CD4-positive, alpha-beta T cell treated with Interleukin-6 for 4 hours (primary cell): ENCODE data around the gene FOXD1.

Source experiments
- DNase-seq: peaks from one replicate; pipeline ENCODE4 v3.0.0-alpha.2; 2020; ENCODE audit warnings: mixed read lengths

Gene FOXD1

DNA sequence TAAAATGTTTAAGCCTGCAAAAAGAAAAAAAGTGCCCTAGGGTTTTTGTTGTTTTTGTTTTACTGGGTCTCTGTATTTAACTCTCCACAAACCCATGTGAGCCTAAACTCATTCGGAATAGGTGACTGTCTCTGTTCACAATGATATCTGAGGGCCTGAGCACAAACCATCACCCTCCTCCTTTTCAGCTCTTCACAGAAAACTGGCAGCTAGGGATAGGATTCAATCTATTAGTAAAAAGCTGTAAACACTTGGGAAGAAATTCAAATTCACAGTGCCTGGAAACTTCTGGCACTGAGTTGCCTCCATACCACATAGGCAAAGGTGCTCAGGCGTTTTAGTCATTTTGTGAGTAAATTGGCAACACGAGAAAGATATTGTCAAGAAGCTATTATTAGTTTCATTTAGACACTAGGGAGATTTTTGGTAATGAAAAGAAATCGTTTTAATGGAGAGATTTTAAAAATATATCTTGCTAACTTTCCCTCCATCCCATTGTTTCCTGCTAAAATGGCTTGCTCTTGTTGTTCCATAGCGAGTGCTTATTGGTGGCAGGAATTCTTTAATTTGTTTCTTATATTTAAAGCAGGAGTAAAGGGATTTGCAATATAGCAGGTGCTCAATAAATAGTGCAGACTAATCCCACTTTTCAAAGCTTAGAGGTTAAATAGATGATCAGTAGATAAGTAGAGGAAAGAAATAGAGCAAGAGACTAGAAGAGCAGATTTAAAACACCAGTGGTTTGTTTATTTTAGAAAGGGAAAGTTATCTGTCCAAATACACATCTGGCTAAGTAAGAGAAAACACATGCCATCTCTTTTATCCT, 9.7 kb downstream of the FOXD1 start:
- no peak for DNase-seq

DNA sequence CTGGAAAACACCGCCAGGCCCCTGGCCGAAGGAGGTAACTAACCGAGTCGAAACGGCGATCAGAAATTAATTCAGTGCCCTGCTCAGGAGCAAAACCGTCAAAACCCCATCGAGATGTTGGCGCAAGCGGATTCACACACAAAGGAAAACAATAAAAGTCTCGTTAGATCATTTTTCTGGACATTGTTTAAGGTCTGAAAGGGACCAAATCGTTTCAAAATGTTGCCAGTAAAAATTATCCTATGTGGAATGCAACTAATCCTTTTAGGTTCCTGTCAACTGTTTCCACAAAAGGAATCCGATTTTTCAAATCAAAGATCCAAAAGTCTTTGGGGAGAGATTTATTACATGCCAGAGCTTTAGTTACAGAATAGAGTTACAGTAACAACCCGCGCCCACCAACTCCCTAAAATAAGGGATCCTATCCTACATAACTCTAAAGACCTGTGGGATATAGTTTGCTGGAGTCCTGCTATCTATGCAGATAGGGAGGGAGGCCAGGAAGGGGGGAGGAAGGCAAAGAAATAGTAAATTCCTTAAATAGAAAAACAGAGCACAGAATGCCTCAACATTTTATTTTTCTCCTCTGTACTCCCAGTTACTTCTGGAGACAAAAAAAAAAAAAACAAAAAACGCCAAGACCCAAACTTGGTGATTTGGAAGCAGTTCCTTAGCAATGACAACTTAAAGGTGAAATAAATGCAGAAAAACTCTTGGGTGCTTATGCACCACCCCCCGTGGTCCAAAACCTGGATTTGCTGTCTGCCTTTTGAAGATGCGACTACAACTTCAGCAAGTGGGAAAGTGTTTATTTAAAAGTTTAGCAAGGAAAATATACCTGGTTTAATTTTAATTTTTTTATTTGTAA, 10.6 kb downstream of the FOXD1 start:
- no peak for DNase-seq

DNA sequence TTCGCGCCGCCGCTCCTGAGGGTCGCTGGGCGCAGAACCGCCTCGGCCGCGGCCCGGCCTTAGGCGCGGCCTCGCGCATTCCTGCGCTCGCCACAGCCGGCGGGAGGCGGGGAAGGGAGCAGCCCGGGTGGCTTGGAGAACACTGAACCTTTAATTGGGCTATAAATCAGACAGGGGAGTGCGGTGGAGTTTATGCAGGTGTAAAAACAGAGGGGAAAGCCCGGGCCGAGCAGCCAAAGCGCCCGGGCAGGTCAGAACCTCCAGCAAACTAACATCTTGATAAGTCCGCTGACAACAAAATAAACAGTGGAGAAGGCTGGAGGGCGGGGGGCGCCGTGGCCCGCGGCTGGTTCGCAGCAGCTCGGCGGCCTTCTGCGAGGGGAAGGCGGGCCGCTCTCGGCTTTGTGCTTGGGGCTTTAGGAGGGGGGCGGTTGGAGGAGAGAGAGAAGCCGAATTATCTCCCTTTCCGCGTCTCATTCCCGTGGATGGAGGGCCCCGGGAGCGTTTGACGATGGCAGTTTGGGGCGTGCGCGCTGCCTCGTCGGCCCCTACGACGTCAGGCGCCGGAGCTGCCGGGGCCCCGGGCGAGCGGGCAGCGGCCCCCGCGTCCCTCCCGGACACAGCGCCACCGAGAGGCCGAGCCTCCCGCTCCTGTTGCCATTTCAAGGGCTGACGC, 11.3 kb downstream of the FOXD1 start:
- no peak for DNase-seq

DNA sequence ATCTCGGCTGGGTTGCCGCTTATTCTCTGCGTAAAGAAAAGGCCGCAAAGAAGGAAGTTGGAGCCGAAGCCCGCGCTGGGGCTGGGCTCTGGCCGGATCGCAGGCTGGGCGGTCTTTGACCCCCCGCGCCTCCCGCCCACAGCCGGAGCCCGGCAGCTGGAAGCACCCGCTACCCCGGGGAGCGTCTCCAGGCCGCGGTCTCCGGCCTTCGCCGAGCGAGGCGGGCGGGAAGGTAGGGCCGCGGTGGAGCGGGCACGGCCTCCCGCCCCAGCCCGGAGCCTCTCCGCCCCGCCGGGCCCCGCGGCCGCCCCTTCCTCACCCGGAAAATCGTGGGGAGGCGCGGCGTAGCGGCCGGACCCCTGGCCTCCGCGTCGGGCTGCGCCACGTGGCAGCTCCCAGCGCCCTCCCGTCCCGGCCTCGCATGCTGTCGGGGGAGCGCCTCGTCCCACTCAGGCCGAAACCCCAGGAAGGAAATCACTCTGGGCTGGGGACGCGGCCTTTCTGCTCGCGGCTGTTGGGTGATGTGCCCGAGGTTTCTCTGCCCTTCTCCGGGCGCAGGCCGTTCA, 12.0 kb downstream of the FOXD1 start:
- no peak for DNase-seq

DNA sequence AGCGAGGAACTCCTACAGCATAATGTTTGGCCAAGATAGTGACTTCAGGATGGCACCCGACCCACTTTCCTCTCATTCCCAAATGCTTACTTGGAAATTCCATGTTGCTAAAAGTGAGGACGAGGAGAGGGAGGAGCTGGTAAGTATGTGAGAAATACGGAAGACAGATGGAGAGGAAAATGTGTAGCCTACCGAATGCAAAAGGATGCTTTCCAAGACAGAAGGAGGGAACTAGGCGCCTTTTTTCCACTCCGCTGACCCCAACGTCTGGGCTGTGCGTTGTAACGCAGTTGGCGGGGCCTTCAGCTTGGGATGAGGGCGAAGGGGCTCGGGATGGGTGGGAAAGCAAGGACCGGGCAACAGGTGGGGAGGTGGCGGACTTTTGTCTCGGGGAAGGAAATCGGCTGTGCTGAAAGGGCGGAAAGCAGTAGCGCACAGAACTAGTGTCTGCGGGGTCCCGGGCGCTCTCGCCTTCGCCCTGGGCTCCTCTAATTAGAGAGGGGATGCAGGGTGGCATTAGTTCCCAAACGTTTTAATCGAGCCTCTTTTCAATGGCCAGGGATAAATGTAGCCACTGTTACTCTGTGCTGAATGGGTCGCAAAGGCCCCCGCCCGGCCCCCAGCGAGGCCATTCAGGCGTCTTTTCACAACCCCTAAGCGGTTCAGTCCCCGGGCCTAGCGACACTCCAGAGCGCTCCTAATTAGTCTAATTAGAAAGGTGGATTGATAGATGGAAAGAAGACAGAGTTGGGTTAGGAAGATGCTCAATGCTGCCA, 12.6 kb downstream of the FOXD1 start:
- DNase-seq, result no peak

DNA sequence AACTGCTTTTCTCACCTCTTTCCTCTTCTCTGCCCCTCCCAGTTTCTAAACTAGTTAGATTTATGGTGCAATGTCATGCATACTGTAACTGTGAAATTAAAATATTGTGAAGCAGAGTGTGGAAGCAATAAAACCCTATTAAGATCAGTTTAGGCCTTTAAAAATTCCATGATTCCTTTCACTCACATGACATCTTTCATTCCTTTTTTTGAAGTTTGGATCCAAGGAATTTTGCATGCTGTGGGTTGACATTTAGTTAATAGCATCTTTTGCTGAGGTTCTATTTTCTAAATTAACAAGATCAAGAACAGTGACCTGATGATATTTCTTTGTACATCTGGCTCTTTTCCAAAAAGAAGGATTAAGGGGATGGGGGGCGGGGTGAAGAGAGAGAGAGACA, 13.7 kb downstream of the FOXD1 start:
- no peak for DNase-seq

DNA sequence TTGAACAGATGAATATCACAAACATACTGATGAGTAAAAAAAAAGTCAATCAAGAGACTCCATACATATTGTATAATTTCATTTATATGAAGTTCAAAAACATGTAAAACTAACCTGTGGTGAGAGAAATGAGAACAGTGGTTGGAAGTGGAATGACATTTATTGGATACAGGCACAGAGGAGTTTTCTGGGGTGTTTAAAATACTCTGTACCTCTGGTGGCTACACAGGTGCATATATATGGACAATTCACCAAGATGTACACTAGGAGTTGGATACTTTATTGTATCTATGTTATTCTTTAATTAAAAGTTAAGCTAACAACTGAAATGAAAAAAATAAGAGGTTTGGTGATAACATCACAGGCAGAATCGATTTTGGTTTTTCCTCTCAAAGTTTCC, 14.1 kb downstream of the FOXD1 start:
- DNase-seq, result no peak

DNA sequence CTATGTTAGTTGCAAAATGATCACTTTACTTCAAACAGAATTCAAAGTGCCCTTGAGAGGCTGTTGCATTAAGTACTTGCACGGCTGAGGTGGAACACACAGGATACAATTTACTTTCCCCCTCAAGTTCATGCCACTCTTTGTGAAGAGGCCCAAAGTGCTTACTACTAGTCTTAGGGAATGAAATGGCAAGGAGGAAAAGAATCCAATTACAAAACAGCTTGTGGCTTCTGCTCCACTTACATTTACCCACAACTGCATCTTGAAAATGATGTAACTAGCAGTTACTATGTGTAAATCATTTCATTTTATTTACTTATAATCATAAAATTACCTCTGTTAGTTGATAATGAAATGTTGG, 14.6 kb downstream of the FOXD1 start:
- no peak for DNase-seq

DNA sequence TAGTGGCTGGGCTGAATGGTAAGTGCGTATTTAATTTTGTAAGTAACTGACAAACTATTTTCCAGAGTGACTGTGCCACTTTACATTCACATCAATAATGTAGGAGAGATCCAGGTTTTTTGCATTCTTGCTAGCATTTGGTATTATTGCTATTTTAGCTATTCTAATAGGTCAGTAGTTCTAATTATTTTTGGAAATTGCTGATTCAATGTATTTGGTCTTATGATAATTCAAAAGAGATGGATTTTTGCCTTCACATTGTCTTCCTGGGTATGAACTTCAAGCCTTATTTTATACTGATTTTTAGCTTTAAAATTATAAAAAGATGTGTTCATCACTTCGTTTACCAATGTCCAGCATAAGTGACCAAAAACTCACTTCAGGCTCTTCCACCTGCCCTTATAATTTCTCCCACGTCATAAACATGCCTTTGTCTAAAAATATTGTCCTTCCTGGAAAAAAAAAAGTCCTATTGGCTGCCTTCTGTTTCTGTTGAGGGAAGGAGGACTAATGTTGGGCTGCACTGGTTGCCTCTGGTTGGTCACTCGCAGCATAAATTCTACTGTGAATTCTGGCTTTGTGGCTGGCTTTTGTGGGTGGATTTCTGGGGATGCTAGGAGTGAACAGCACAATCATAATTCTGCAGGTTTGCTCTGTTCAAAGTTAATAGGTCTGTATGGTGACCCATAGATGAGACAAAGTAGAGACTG, 15.2 kb downstream of the FOXD1 start:
- DNase-seq, result no peak

DNA sequence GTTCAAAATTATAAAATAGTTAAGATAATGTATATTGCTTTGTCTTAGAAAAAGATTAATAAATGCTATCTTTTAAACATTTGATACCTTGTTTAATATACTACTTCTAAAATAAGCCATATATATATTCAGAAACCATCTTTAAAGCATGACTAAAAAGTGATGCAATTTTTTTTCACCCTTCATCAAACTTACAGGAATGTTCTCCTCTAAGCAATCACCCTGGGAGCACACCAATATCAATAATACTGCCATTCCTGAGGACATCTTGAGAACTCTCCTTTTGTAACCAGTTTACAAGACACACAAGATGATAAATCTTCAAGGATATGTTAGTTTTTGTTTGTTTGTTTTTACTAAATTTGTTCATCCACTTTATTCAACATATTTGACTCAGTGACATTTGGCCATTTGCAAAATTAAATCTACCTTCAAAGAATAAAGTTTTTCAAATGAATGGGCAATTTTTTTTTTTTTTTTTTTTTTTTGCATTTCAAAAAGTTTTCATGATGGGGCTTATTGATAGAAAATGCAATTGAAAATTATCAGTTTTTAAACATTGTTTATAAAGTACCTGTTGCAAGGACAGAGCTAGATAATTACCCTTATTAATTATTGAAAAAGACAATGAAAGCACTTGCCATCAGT, 17.2 kb downstream of the FOXD1 start:
- no peak for DNase-seq

DNA sequence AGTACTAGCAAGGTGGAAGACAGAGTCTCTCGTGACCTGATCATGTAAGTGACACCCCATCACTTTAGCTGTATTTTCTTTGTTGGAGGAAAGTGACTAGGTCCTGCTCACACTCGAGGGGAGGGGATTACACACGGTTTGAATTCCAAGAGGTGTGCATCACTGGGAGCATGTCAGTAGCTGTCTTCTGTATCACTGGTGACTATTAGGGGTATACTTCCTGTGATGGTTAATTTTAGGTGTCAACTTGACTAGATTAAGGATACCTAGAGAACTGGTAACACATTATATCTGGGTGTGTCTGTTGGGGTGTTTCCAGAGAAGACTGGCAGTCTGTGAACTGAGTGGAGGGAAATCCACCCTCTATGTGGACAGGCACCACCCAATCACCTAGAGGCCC, 22.5 kb downstream of the FOXD1 start:
- DNase-seq, result no peak

DNA sequence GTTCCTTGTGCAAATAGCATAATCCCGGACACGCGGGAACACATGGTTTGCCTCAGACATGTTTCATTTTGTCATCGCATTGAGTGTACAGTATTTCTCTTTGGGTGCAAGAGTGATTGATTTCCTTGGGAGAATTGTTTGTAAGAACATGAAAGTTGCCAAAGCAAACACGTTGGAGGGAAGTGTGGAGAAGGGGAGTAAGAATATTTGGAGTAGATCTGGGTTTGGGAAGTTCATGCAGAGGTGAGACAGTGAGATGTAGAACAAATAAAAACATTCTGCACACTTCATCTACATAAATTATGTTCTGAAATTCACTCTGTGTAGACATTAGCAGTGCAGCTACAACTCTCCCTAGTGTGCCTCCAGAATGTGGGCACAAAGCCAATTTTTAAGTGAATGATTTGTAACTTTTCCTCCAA, 24.0 kb downstream of the FOXD1 start:
- no peak for DNase-seq

DNA sequence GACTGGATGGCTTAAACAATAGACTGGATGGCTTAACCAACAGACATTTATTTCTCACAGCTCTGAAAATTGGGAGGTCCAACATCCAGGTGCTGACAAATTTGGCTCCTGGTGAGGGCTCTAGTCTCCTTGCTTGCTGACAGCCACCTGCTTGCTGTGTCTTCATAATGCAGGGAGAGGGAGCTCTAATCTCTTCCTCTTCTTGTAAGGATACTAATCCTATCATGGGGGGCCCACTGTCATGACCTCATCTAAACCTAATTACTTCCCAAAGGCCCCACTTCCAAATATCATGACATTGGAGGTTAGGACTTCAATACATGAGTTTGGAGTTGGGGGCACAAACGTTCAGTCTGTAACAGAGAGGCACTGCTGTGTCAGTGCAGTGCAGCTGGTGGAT, 26.4 kb downstream of the FOXD1 start:
- no peak for DNase-seq

DNA sequence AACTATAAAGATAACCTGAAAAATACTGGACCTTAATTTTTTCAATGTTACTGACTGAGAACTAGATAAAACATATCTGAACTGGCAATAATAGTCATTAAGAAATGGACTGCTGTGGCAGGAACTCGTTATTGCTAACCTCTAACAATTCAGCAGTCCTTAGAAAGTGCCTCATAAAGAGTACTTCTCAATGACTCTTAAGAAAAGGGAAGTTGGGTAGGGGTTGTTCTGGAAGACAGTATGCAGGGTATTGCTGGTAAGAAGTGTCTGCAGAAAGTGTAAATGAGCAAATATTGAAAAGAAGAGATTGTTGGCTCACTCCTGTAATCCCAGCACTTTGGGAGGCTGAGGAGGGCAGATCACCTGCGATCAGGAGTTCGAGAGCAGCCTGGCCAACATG, 27.9 kb downstream of the FOXD1 start:
- no peak for DNase-seq

DNA sequence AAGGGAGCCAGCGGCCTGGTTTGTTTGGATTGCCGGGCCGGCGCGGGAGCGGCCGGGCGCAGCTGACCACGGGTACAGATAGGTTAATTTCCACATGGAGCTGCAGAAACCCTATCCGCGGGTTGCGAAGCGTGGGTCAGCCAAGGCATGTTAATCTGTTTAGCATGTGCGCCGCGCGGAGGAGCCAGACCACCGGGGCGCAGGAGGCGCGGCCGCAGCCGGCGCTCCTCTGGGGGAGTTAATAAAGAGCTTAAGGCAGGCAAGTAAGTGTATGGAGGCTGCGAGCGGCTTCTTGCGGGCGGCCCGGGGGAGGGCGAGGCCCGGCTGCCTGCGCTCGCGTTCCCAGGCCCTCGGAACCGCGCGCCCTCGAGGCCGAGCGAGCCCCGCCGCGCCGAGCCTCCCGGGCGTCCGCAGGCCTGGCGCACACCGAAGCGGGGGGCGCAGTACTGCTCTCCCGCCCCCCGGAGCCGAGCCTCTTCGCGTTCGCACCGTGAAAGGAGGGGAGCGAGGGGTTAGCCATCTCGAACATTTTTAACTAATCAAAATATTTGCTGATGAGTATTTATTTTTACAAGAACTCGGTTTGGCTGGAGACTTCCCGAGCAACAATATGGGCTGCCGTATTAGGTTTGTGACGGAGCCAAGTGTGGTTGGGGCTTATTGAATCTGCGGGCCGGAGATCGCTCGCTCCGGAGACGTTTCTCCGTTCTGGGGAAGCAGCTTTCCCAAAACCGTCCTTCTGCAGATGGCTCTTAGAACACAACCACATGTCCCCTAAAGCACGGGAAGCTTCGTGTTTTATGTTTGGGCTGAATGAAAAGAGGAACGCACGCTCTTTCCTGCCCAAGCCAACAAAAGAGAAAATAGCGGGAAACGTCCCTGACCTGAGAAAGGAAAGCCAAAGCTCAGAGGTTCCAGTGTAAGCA, 28.8 kb downstream of the FOXD1 start:
- DNase-seq, result no peak

DNA sequence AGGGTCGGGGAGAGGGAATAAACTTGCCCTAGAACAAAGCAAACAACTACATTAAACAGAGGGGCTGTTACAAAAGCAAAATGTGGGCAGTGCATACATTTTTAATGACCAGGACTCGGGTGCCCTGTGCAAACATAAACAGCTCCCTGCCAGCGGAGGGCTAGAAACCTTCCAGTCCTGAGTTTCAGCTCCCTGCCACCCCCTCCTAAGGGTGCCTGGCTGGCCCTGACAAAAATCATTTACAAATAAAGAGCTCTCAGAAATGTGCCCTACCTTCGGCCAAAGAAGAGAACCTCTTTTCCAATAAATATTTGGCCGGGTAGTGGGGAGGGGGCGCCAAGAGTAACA, 29.5 kb downstream of the FOXD1 start:
- no peak for DNase-seq

DNA sequence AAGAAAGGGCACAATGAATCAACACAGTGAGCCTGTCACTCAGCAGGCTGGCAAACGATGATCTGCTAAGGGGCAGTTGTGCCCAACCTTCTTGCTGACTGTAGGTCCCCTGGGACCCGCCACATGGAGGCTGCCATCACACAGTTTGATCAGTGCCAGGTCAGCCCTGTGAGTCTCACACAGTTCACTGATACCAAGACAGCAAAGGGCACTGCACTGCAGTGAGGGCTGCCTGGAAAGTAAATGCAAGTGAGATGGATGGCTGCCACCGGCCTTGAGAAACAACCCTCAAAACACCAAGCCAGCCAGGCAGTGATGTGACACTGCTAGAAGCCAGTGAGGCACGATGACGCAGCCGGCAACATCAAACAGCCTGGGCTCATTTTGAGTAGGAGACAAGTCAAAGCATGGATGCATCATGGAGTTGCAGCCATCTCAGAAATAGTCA, 30.3 kb downstream of the FOXD1 start:
- no peak for DNase-seq

DNA sequence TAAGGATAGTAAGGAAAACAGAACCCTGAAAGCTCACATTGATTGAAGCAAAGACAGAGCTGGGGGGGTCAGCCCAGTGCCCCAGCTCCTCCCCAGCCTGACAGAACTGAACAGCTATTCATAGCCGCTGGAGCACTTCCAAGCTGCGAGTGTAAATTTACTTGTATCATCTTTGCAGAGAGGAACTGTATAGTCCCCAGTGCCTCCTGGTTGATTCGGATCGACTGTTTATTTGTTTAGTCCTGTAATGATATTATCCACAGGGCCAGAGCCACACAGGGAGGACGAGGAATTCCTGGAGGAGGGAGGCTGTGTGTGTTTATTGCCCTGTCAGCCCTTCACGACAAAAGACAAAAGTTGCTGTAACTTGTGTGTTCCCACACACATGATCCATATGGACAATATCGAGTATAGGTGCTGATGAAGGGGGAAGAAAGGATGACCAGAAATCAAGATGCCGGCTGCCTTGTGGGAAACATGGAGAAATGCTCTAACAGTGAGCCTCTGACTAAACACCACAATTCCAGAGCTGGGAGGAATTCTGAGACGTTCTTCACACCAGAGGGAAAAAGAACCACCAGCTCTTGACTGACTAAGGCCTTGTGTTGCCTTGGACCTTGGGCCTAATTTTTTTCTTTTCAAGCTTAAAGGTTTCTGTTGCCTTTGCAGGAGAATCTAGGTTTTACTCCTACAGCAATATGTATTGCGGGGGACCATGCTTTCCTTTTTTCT, 31.1 kb downstream of the FOXD1 start:
- no peak for DNase-seq

DNA sequence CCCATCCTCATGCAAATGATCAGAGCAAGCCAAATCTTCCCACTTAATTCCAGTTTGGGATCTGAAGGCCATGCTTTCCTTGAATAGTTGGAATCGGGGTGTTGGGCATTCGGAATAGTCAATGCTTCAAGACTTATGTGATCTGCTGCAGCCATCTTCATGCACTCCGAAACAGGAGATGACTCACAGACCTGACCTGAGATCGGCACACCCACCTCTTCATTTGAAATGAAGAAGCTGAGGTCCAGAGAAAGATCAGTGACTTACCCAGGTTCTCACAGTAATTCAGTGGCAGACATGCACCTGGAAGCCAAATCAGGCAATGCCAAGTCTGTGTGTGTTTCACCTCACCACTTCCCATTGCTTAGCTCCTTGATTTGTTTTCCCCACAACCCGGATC, 33.0 kb downstream of the FOXD1 start:
- DNase-seq, result no peak

DNA sequence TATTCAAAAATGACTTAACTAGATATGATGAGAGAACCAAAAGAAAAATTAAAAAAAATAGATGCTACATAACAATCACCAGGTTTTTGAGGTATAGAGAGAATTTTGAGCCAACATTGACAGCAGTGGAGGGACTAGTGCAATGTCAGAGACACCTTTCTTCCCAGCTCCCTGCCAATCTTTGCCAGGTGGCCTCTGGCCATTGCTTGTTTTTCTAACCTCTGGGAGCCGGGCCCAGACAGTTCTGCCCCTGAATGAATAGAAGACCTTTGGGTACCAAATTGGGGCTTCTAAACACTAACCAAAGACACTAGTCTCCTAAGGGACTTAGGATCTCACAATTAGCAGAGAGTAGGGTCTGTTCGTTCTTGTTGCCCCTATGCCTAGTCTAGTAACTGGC, 33.4 kb downstream of the FOXD1 start:
- DNase-seq, result no peak
